H1 (cell line): ENCODE data around the gene USP43. TPM values are rescaled to one million over a fixed set of nuclear protein-coding genes. Genes with fewer than 3 reads are reported as not detected.

ENCODE experiments used
- FOSL1 ChIP-seq: IDR thresholded peaks from 2 replicates; pipeline ENCODE4 v1.6.1; 2011; ENCODE audit warnings: mild to moderate bottlenecking, low read depth, low read length, moderate library complexity; ENCODE audit not compliant: insufficient read depth
- GTF2F1 ChIP-seq: IDR thresholded peaks from 2 replicates; pipeline ENCODE4 v1.6.1; 2012; ENCODE audit warnings: low read depth, low read length, improper control_type of control experiment, borderline replicate concordance
- HDAC2 ChIP-seq, 2 experiments: fragments of 300-600 bp in 1 of 2; sonication (generic) in 1 of 2; IDR thresholded peaks; 2 replicates each; pipeline ENCODE4 v1.6.1; 2011 to 2012; ENCODE audit warnings: low read depth in 2 of 2, low read length in 2 of 2, mild to moderate bottlenecking in 2 of 2, moderate library complexity in 2 of 2, borderline replicate concordance in 1 of 2, inconsistent platforms in 1 of 2
- PHF8 ChIP-seq: fragments of 200-600 bp; sonication (generic); conservative IDR thresholded peaks from 2 replicates; pipeline ENCODE4 v1.7.1; 2012; ENCODE audit warnings: low read depth, mild to moderate bottlenecking, inconsistent platforms, low read length, moderate library complexity
- TAF1 ChIP-seq: IDR thresholded peaks from 2 replicates; pipeline ENCODE4 v1.6.1; 2011; ENCODE audit warnings: mild to moderate bottlenecking, low read depth, low read length
- polyA plus RNA-seq, 7 experiments: library from polyadenylated mRNA; depleted of rRNA in 3 of 7; stranded (reverse) in 5 of 7; unstranded in 2 of 7; fragments of >200 nt in 5 of 7; fragments of 200-250 nt in 2 of 7; gene quantifications; 1 replicate in 5 of 7; 2 replicates in 1 of 7; 4 replicates in 1 of 7; pipeline versions ENCODE4 v1.2.1 to v1.2.3, GENCODE V29; 2011 to 2013; ENCODE audit warnings: missing spikeins in 2 of 7, mixed read lengths in 2 of 7
- total RNA-seq: library from RNA; stranded (reverse); fragmentation: NEBNext Ultra II Directional; extraction: Animal tissue kit (Norgen Biotek cat#: 25700); gene quantifications from 2 replicates; pipeline ENCODE4 v1.2.1, GENCODE V29; 2021

Gene USP43
- total and polyA plus RNA-seq, 2 of the 8 experiments (the other 6 are each of a cell fraction or from before 2014, with no cell fraction given): 3.0 to 7.2 TPM

- TF ChIP-seq GTF2F1: no peak
- TF ChIP-seq PHF8: no peak
- TF ChIP-seq FOSL1: no peak
- TF ChIP-seq HDAC2 (IDR thresholded peaks at IDR 0.05; ENCODE audit: borderline replicate concordance in 1 of 2, low read depth in 2 of 2, low read length in 2 of 2): no peak
- no peak for TF ChIP-seq TAF1
- TF ChIP-seq, all 59 proteins: peak for 2
Observed at GRCh38 chr17:9729034-9729650, 83.8 kb downstream of the USP43 start (continued).
